ENCODE measurements around the gene EGR4.
"Not testable (repeated sequence)": the region's sequence is repeated elsewhere in the genome, so short reads cannot be mapped to it uniquely, and the experiment has no call there.

The EGR4 gene

DNA sequence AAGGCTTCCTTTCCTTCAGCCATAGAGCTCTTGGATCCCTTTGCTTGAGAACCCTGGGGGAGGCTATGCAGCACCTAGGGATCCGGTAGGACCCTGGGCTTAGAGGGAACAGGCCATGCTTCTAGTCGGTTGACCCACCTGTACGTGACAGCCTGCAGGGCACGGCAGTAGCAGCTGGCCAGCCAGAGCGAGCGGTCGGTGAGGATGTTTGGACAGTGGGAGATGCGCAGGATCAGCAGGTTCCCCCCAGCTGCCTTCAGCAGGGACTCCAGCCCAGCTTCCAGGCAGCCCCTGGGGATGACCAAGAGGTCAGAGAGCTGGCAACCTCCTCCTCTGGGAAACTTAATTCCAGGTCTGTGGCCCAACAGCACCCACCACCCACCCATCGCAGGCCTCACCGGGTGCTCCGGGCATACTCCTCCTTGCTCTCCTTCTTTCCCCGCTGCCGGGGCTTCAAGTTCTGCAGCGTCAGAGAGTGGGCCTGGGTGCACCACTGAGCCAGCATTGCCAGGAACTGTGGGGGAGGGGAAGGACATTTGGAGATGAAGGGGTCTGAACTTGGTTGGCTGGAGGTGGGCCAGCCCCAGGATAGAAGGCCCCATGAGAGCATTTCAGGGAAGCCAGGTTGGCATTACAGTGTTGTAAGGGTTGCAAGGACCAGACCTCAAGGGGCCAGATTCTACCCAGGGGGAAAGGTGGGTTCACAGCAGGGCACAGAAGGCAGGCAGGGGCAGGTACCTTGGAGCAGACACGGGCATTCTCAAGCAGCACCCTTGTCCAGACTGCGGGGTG is 29.6 kb downstream of the EGR4 start:
- DNase-seq (ENCODE audit: low spot score): no peak
- H3K27me3 Mint-ChIP-seq (ENCODE audit: low read depth): no peaks in the 10 kb centered on the region
- peaks cover 8% of the 10 kb centered on the region for H3K36me3 Mint-ChIP-seq (ENCODE audit: low read depth)
- H3K27ac Mint-ChIP-seq: no peak overlapping the region
- H3K4me3 Mint-ChIP-seq: no peak overlapping the region
- peaks cover 7% of the 10 kb centered on the region for H3K4me1 Mint-ChIP-seq (ENCODE audit: low read depth)
- H3K9me3 Mint-ChIP-seq: no peaks in the 10 kb centered on the region

DNA sequence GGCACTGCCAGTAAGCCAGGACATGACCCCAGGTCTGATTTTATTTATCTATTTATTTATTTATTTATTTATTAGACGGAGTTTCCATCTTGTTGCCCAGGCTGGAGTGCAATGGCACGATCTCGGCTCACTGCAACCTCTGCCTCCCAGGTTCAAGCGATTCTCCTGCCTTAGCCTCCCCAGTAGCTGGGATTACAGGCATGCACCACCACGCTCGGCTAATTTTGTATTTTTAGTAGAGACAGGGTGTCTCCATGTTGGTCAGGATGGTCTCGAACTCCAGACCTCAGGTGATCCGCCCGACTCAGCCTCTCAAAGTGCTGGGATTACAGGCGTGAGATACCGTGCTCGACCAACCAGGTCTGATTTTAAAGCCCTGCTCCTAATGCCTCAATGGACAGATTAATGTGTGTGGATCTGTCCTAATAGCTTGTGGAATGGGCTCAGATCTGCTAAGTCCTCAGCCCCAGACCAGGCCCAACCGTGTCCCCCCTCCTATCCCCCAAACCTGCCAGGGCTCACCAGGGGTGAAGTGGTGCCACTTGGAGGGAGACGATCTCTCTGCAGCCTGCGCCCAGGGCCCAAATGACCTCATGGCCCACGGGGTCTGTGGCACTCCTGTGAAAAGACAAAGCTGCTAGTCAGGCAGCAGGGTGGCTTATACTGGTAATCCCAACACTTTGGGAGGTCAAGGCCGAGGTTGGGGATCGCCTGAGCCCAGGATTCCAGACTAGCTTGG is 30.5 kb downstream of the EGR4 start:
- not testable (repeated sequence) for H3K9me3 Mint-ChIP-seq; H3K4me1 Mint-ChIP-seq (ENCODE audit: low read depth); H3K27me3 Mint-ChIP-seq (ENCODE audit: low read depth); H3K36me3 Mint-ChIP-seq (ENCODE audit: low read depth); H3K27ac Mint-ChIP-seq; H3K4me3 Mint-ChIP-seq; DNase-seq (ENCODE audit: low spot score)

DNA sequence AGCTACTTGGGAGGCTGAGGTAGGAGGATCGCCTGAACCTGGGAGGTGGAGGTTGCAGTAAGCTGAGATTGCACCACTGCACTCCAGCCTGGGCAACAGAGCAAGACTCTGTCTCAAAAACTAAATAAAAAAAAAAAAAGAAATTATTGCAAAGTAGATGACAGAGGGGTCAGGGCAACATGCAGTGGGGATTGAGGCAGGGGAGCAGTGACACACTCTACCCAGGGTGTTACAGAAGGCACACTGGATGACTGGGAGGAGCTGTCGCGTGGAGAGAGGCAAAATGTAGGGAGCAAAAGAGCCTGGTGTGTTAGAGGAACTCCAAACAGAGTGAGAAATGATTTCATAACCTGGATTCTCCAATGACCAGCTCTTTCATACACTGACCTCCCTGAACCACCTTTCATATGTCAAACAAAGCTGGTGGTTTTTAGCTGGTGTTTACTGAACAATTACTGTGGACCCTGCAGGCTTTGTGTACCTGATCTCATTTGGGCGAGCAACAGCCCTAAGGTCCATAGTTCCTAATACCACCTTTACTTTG is 31.2 kb downstream of the EGR4 start:
- Mint-ChIP-seq H3K4me3 (no peak overlapping the region), H3K27ac (no peak overlapping the region), H3K36me3 (ENCODE audit: low read depth) (peaks cover 5% of the 10 kb centered on the region), H3K9me3 (no peaks in the 10 kb centered on the region), H3K27me3 (ENCODE audit: low read depth) (no peaks in the 10 kb centered on the region), H3K4me1 (ENCODE audit: low read depth) (no peaks in the 10 kb centered on the region)
- no peak for DNase-seq (ENCODE audit: low spot score)

DNA sequence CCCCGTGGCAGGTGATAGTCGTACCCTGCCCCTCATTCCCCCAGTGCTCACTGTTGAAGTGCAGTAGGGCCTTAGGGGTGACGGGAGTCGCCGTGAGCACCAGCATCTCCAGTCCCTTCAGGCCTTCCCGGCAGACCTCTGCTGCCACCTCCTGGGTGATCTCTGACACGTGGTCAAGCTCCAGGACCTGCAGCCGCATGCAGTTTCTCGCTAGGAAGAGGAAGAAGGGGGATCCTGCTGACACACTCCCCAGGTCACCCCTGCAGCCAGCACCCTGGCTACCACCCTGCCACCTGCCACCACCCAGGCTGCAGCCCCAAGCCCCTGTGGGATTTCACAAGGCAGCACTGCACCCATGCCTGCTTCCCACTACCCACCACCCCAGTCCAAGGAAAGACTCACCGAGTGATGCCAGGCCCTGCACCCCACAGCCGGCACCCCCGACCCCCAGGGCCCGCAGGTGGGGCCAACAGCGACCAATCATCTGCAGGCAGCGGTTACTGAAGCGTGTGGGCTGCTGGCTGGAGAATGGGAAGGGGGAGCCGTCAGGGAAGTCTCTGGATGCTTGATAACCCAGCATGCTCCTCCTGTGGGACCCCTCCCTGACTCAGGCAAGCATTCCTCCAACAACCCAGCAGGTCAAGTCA is 32.9 kb downstream of the EGR4 start:
- Mint-ChIP-seq H3K9me3 (no peaks in the 10 kb centered on the region), H3K36me3 (ENCODE audit: low read depth) (peaks cover 3% of the 10 kb centered on the region), H3K27ac (no peak overlapping the region), H3K27me3 (ENCODE audit: low read depth) (no peaks in the 10 kb centered on the region), H3K4me1 (ENCODE audit: low read depth) (no peaks in the 10 kb centered on the region), H3K4me3 (no peak overlapping the region)
- DNase-seq (ENCODE audit: low spot score): no peak

DNA sequence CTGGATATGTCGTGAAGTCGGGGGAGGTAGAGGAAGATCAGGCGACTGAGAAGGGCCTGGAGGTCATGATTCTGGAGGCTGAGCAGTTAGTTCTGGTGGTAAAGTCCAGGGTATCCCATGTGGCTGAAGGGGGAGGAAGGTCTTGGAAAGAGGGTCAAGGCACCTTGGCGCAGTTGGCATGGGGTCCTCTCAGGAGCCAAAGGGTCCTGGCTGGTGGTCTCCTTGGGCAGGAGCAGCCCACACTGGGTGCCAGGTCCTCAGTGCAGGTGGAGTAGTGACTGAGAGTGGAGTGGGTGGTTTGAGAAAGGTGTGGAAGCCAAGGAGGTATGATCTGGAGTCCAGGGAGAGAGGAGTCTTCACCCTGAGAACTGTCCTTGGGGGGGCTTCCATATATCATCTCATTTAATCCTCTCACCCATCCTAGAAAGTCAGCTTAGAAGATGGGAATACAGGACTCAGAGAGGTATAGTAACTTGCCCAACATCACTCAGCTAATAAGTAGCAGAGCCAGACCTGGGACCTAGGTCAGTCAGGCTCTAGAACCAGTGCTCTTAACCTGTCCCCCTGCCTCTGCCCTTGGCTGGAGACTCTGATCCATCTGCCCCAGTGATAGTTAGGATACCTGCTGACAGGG is 33.5 kb downstream of the EGR4 start:
- Mint-ChIP-seq H3K4me1 (ENCODE audit: low read depth) (no peaks in the 10 kb centered on the region), H3K27ac (no peak overlapping the region), H3K27me3 (ENCODE audit: low read depth) (no peaks in the 10 kb centered on the region), H3K36me3 (ENCODE audit: low read depth) (peaks cover 3% of the 10 kb centered on the region), H3K4me3 (no peak overlapping the region), H3K9me3 (no peaks in the 10 kb centered on the region)
- no peak for DNase-seq (ENCODE audit: low spot score)

DNA sequence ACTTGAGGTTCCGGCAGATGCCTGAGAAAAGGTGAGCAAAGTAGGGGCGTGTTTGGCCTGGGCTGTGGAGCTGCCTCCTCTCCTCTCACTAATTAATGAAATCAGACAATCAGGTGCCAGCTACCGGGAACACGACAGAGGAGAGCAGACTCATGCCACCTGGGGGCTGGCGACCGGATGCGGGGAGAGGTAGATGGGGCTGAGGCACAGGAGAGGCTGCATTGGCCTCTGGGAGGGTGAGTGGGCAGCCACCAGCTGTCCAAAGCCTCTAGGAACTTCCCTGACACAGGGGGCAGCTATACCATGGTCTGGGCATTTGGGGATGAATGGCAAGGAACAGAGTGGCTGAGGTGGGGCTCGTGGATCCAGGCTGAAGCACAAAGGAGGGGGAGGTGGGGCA is 34.1 kb downstream of the EGR4 start:
- no peaks in the 10 kb centered on the region for H3K27me3 Mint-ChIP-seq (ENCODE audit: low read depth)
- no peaks in the 10 kb centered on the region for H3K9me3 Mint-ChIP-seq
- H3K36me3 Mint-ChIP-seq (ENCODE audit: low read depth): peaks cover 5% of the 10 kb centered on the region
- no peaks in the 10 kb centered on the region for H3K4me1 Mint-ChIP-seq (ENCODE audit: low read depth)
- no peak overlapping the region for H3K4me3 Mint-ChIP-seq
- no peak overlapping the region for H3K27ac Mint-ChIP-seq
- DNase-seq (ENCODE audit: low spot score): no peak

DNA sequence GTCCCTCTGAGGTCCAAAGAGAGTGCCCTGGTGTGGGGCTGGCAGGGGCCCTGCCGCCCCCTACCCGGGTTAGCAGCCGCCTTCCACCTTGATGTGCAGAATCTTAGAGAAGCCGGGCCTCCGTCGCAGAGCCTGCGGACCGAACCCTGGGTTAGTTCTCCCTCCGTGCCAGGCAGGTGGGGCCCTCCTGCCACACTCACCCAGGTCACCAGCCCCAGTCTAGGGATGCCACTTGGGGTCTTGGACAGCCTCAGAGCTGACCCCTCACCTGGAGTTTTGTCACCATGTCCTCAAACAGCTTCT is 34.5 kb downstream of the EGR4 start:
- H3K4me3 Mint-ChIP-seq: no peak overlapping the region
- H3K9me3 Mint-ChIP-seq: no peaks in the 10 kb centered on the region
- H3K36me3 Mint-ChIP-seq (ENCODE audit: low read depth): peaks cover 5% of the 10 kb centered on the region
- H3K4me1 Mint-ChIP-seq (ENCODE audit: low read depth): no peaks in the 10 kb centered on the region
- no peak overlapping the region for H3K27ac Mint-ChIP-seq
- DNase-seq (ENCODE audit: low spot score): no peak
- H3K27me3 Mint-ChIP-seq (ENCODE audit: low read depth): no peaks in the 10 kb centered on the region

DNA sequence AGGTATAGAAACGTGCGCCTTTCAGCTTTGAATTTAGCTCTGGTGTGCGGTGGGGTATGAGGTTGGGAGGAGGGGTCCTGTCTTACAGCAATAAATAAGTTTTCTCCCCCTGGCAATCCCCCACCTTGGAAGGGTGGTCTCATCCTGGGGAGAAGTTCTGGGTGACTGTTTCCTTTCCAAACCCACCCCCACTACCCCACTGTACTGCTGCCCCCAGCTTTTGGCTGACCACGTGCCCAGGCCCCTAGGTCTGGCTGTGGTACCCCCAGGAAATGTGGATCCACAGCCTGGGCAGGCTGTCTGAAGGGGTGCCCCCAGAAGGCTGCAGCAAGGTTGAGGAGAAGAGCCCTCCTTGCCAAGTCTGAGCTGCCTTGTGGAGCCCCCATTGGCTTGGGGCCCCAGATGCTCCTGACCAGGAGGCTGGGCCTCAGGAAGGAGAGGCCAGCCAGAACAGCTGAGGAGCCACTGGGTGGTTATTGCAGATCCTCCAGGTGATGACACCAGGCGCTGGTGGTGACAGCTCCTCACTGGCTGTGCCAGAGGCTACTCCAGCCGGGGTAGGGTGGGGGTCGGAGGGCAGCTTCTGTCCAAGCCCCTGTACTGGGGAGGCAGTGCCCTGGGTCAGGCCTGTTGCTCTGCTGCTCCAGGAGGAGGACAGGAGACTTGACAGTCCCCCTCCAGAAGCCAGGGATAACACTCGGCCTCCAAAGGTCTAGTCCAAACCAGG is 35.0 kb downstream of the EGR4 start:
- Mint-ChIP-seq H3K9me3 (no peaks in the 10 kb centered on the region), H3K27me3 (ENCODE audit: low read depth) (no peaks in the 10 kb centered on the region), H3K4me3 (no peak overlapping the region), H3K4me1 (ENCODE audit: low read depth) (no peaks in the 10 kb centered on the region), H3K27ac (no peak overlapping the region), H3K36me3 (ENCODE audit: low read depth) (peaks cover 6% of the 10 kb centered on the region)
- no peak for DNase-seq (ENCODE audit: low spot score)

DNA sequence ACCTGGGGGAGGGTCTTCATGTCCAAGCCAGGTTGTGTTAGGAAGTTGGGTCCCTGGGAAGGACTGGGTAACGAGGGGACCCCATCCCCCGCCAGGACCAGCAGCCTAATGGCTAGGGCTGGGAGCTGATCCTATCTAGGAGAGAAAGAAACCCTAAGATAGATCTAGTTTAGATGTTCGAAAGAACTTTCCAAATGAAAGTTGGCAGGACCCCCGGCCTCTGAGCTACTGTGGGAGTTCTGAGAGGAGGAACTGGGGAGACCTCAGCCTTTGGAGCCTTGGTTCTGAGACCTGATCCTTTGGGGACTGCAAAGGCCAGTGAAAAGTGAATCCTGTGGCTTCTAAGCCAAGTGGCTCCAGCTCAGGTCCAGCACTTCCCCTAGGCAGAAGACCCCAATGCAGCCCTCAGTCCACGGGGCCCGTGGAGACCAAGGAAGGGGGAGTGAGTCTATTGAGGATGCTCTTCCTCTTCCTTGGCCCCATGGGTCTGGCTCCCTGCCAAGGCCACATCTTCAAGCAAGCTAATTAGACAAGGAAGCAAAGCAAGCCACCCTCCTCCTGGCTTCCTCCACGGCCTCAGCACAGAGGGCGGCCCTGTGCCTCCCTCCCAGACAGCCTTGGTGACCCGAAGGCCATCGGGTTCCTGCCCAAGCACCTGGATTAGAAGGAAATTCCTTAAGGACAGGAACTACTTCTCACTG is 35.8 kb downstream of the EGR4 start:
- Mint-ChIP-seq H3K36me3 (ENCODE audit: low read depth) (peaks cover 12% of the 10 kb centered on the region), H3K4me3 (no peak overlapping the region), H3K4me1 (ENCODE audit: low read depth) (no peaks in the 10 kb centered on the region), H3K27ac (no peak overlapping the region), H3K27me3 (ENCODE audit: low read depth) (no peaks in the 10 kb centered on the region), H3K9me3 (no peaks in the 10 kb centered on the region)
- no peak for DNase-seq (ENCODE audit: low spot score)

DNA sequence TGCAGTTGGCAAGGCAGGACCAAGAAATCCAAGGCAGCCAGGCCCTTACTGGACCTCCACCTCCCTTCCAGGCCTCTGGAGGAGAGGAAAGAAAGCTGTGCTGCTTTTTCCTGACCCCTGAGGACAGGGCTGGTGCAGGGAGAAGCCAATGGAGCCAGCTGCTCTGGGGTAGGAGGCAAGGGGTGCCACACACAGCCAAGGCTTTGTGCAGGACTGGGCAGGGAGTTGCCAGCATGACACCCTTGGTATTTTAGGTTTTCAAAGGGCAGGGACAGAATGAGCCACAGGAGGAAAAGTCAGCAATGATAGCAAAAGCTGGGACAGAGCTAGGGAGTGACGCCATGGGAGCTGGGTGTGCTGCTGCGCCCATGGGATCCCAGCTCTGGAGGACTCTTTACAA is 36.3 kb downstream of the EGR4 start:
- H3K4me1 Mint-ChIP-seq (ENCODE audit: low read depth): no peaks in the 10 kb centered on the region
- no peaks in the 10 kb centered on the region for H3K9me3 Mint-ChIP-seq
- DNase-seq (ENCODE audit: low spot score): no peak
- H3K27me3 Mint-ChIP-seq (ENCODE audit: low read depth): no peaks in the 10 kb centered on the region
- no peak overlapping the region for H3K4me3 Mint-ChIP-seq
- H3K36me3 Mint-ChIP-seq (ENCODE audit: low read depth): peaks cover 15% of the 10 kb centered on the region
- peak overlapping the region; percentile 18 for H3K27ac Mint-ChIP-seq

DNA sequence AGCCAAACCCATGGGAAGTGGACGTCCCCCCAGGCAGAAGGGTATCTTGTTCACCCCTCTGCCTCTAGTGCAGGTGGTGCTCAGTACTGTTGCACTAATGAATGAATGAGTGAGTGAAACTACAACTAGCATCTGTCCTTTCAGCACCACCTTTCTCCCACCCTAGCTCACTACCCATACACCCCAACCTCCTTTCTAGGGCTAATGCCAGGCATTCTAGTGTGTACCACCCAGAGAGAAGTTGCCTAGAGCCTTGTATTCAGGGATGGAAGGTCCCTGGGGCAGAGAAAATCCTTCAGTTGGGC is 36.8 kb downstream of the EGR4 start:
- DNase-seq (ENCODE audit: low spot score): no peak
- H3K4me3 Mint-ChIP-seq: no peak overlapping the region
- H3K9me3 Mint-ChIP-seq: no peaks in the 10 kb centered on the region
- H3K4me1 Mint-ChIP-seq (ENCODE audit: low read depth): no peaks in the 10 kb centered on the region
- H3K27ac Mint-ChIP-seq: peak overlapping the region; percentile 18
- no peaks in the 10 kb centered on the region for H3K27me3 Mint-ChIP-seq (ENCODE audit: low read depth)
- H3K36me3 Mint-ChIP-seq (ENCODE audit: low read depth): peaks cover 15% of the 10 kb centered on the region

DNA sequence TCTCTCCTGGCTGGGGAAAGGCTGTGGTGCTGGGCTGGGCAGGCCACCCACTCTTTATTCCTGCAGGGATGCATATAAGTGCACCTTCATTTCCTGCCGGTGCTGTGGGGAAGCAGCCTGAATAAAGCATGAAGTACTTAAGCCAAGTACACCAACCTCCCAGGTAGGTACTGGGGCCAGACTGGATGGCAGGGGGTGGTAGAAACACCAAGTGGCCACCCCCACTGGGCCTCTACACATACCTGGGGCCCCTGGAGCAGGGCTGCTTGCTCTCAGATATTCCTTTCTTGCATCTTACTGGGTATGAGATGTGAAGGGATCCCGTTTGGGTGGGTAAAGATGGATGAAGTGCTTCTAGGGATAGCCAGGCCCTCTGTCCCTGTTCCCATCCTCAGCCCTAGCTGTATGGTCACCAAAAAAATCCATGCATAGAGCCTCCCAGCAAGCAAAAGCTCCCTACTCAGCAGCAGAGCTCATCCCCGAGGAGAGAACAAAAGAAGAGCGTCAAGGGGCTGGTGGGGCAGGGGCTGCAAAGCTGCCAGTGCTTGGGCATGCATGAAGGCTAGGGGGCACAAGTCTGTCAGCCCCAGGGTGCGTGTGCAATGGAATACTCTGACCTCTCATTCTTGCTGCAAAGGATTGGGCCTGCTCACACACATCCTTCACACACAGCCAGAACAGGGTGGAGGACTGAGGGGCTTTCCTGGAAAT is 37.3 kb downstream of the EGR4 start:
- Mint-ChIP-seq H3K27me3 (ENCODE audit: low read depth) (no peaks in the 10 kb centered on the region), H3K9me3 (no peaks in the 10 kb centered on the region), H3K4me1 (ENCODE audit: low read depth) (no peaks in the 10 kb centered on the region), H3K4me3 (no peak overlapping the region), H3K36me3 (ENCODE audit: low read depth) (peaks cover 16% of the 10 kb centered on the region), H3K27ac (no peak overlapping the region)
- no peak for DNase-seq (ENCODE audit: low spot score)
